Measurements from ENCODE around the gene ZC3H4. TPM values are rescaled to one million over a fixed set of nuclear protein-coding genes. Genes with fewer than 3 reads are reported as not detected.

ZC3H4 gene
- total and polyA plus RNA-seq, 9 of the 15 experiments (the other 6 are each of a cell fraction or from before 2014, with no cell fraction given), result 2.2 to 75.6 (median 18.3) TPM

DNA sequence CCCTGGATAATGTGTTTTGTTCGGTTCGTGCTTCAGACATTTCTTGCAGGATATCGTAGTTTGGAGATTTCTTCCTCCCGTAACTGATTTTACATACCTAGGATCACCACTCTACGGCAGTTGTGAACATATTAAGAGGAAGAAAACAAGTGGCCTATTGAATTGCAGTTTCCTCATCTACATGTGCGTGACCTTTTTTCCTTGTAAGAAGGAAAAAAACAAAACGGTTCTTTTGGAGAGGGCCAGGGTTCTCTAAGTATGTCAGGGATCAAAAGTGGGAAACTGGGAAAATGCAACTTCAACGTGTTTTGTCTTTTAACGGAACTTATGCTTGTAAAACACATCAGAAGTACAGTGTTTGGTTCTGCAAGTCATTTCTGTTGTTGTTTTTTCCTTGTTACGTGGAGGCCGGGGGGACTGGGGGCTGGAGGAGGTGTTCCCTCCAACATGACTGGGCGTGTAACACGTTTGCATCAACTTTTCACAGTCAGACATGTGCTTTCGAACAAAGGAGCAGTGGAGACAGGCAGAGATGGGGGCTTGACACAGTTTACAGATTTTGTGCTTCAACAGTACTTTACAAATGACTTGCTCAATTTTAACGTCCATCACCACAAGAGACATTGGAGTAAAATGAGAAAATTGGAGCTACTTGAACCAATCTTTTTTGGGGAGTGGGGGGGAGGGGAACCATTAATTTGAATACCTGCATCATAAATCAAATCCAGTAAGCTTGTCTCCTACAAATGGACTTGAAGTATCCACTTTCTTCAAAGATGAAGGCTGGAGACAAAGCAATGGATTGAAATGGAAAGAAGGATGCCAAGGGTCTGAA, 3.8 kb downstream of the ZC3H4 start (continued):
- peak; percentile 79; the same call in 1 of the 2 replicates for TF ChIP-seq MXI1 (IDR thresholded peaks at IDR 0.05; ENCODE audit: low read depth, low read length)
- TF ChIP-seq DLX4 (CRISPR knock-in tag; IDR thresholded peaks at IDR 0.05), result no peak
- no peak for TF ChIP-seq KHSRP (IDR thresholded peaks at IDR 0.05)
- 0 out of 2 replicates have a peak, but pooled peaks have one; percentile 50 for TF ChIP-seq ZNF197 (CRISPR knock-in tag; IDR thresholded peaks at IDR 0.05; ENCODE audit: low read depth)
- no peak for TF ChIP-seq LARP7 (IDR thresholded peaks at IDR 0.05)
- TF ChIP-seq SNRNP70 (optimal IDR thresholded peaks at IDR 0.05; ENCODE audit: low read depth, low read length), result no peak
- TF ChIP-seq BACH1 (tag; IDR thresholded peaks at IDR 0.05), result peak; percentile 74
- no peak for TF ChIP-seq ETV6 (IDR thresholded peaks at IDR 0.05; ENCODE audit: borderline replicate concordance in 1 of 2, low read depth in 2 of 2, low read length in 1 of 2)
- no peak for TF ChIP-seq ETV6 (CRISPR knock-in tag; IDR thresholded peaks at IDR 0.05; ENCODE audit: borderline replicate concordance)
- TF ChIP-seq BRF1 (IDR thresholded peaks at IDR 0.05; ENCODE audit: borderline replicate concordance, extremely low read depth, insufficient read length), result no peak
- TF ChIP-seq MAFK (IDR thresholded peaks at IDR 0.05; ENCODE audit: low read length), result peak; percentile 77
- TF ChIP-seq ZMIZ1 (IDR thresholded peaks at IDR 0.05; ENCODE audit: low read depth in 2 of 2, low read length in 2 of 2), result peak in 1 of 2 experiments; percentile 72; a peak in 2 of 4 replicates
- TF ChIP-seq XRCC5 (IDR thresholded peaks at IDR 0.05; ENCODE audit: low read depth, low read length), result no peak
- TF ChIP-seq CEBPB (tag; IDR thresholded peaks at IDR 0.05), result no peak
- no peak for TF ChIP-seq IRF2 (CRISPR knock-in tag; IDR thresholded peaks at IDR 0.05)
- no peak for TF ChIP-seq TARDBP (IDR thresholded peaks at IDR 0.05)
- peak; percentile 50; the same call in 1 of the 2 replicates for TF ChIP-seq POLR2AphosphoS2 (IDR thresholded peaks at IDR 0.05; ENCODE audit: low read length)
- TF ChIP-seq TBP (optimal IDR thresholded peaks at IDR 0.05; ENCODE audit: low read depth, low read length), result no peak
- TF ChIP-seq TRIM28 (IDR thresholded peaks at IDR 0.05), result no peak
- TF ChIP-seq PPARD (CRISPR knock-in tag; IDR thresholded peaks at IDR 0.05), result no peak
- TF ChIP-seq POLR2A (conservative IDR thresholded peaks at IDR 0.05), result peak; percentile 89
- no peak; the same call in 1 of the 2 replicates for TF ChIP-seq GTF2E2 (tag; IDR thresholded peaks at IDR 0.05)
- no peak for TF ChIP-seq EHMT2 (IDR thresholded peaks at IDR 0.05)
- TF ChIP-seq BCOR (IDR thresholded peaks at IDR 0.05), result no peak
- TF ChIP-seq STAG1 (CRISPR knock-in tag; IDR thresholded peaks at IDR 0.05; ENCODE audit: borderline replicate concordance), result no peak
- no peak for TF ChIP-seq KLF16 (IDR thresholded peaks at IDR 0.05)
- TF ChIP-seq ZNF384 (IDR thresholded peaks at IDR 0.05; ENCODE audit: low read depth, low read length), result no peak
- no peak for TF ChIP-seq ZNF717 (CRISPR knock-in tag; IDR thresholded peaks at IDR 0.05)
- peak; percentile 67 for TF ChIP-seq DMBX1 (CRISPR knock-in tag; IDR thresholded peaks at IDR 0.05; ENCODE audit: borderline replicate concordance)
- TF ChIP-seq CHCHD3 (CRISPR knock-in tag; IDR thresholded peaks at IDR 0.05), result no peak
